WERI-Rb-1 (cell line): ENCODE measurements around the gene TENM3.

Source experiments
- DNase-seq: peaks from one replicate; pipeline ENCODE4 v3.0.0-alpha.2; 2020
- H3K27ac ChIP-seq: fragments of 250-450 bp; sonication (Bioruptor Pico); 2 replicates; pipeline ENCODE4 v1.5.1; 2020; ENCODE audit warnings: mild to moderate bottlenecking, moderate library complexity
- H3K27me3 ChIP-seq: fragments of 250-450 bp; sonication (Bioruptor Pico); 2 replicates; pipeline ENCODE4 v1.5.1; 2021; ENCODE audit warnings: mild to moderate bottlenecking, low read depth, moderate library complexity; ENCODE audit not compliant: insufficient read depth, severe bottlenecking
- H3K36me3 ChIP-seq: fragments of 250-450 bp; sonication (Bioruptor Pico); 2 replicates; pipeline ENCODE4 v1.5.1; 2020; ENCODE audit warnings: mild to moderate bottlenecking, moderate library complexity
- H3K4me3 ChIP-seq: 2 replicates; pipeline ENCODE4 v1.5.1; 2011; ENCODE audit warnings: low read depth, mild to moderate bottlenecking, control low read depth, low read length
- H3K9me3 ChIP-seq: fragments of 250-450 bp; sonication (Bioruptor Pico); 2 replicates; pipeline ENCODE4 v1.5.1; 2021; ENCODE audit warnings: mild to moderate bottlenecking, moderate library complexity; ENCODE audit not compliant: severe bottlenecking
- TF ChIP-seq, protein P1 (sequence below): IDR thresholded peaks from 2 replicates; pipeline ENCODE4 v1.5.1; 2011; ENCODE audit warnings: low read depth, mild to moderate bottlenecking, control low read depth, inconsistent platforms, low read length

Gene TENM3

DNA sequence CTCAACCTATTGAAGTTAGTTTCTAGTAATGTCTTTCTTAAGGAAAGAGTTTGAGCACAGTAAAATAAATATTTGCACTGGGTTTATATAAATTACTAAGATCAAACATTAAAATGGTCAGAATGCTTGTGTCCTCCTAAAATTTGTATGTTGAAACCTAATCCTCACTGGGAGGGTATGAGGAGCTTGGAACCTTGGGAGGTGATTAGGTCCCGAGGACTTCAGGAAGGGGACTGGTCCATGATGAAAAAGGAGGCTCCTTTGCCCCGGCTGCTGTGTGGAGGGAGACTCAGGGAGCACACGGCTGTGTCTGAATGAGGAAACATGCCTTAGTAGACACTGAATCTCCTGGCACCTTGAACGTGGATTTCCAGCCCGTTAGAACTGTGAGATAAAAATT, 221.9 kb downstream of the TENM3 start:
- DNase-seq, result no peak
- Histone ChIP-seq H3K36me3 (no peaks in the 10 kb centered on the region), H3K9me3 (no peaks in the 10 kb centered on the region), H3K27me3 (no peaks in the 10 kb centered on the region), H3K27ac (no peak overlapping the region), H3K4me3 (no peak overlapping the region)
- TF ChIP-seq, protein P1, sequence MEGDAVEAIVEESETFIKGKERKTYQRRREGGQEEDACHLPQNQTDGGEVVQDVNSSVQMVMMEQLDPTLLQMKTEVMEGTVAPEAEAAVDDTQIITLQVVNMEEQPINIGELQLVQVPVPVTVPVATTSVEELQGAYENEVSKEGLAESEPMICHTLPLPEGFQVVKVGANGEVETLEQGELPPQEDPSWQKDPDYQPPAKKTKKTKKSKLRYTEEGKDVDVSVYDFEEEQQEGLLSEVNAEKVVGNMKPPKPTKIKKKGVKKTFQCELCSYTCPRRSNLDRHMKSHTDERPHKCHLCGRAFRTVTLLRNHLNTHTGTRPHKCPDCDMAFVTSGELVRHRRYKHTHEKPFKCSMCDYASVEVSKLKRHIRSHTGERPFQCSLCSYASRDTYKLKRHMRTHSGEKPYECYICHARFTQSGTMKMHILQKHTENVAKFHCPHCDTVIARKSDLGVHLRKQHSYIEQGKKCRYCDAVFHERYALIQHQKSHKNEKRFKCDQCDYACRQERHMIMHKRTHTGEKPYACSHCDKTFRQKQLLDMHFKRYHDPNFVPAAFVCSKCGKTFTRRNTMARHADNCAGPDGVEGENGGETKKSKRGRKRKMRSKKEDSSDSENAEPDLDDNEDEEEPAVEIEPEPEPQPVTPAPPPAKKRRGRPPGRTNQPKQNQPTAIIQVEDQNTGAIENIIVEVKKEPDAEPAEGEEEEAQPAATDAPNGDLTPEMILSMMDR, result no peak

DNA sequence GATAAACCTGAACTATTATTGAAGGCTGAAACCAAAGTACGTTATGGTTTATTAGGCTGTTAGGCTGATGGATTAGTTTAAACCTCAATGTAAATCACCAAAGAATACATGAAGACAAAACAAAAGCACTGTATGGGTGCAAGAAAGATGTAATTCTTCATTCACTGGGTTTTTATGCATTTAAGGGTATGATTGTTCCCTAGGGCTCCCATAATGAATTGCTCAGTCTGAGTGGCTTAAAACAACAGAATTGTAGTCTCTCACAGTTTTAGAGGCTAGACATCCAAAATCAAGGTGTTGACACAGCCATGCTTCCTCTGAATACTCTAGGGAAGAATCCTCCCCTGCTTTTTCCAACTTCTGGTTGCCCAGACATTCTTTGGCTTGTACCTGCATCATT, 222.8 kb downstream of the TENM3 start:
- H3K4me3 ChIP-seq, result no peak overlapping the region
- no peaks in the 10 kb centered on the region for H3K27me3 ChIP-seq

DNA sequence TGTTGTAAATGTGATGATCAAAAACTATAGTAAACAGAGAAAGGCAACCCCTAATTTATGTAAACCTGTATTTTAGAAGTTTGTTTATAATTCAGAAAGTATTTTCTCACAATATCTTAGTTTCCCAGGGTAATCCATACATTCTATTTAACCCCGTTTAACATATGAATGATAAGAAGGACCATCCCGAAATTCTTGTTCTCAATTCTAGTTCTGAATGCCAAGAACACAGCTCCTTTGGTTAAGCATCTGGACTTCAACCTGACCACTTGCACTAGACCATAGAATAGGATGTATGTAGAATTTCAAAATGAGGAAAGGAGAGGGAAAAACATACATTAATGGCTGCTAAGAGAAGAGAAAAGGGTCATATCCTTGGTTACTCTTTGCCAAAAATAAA, 227.0 kb downstream of the TENM3 start:
- TF ChIP-seq, protein P1, result no peak
- DNase-seq, result no peak
- H3K36me3 ChIP-seq, result no peaks in the 10 kb centered on the region

More for the DNA sequence above, 222.8 kb downstream of the TENM3 start:
- H3K27ac ChIP-seq, result no peak overlapping the region
- TF ChIP-seq, protein P1, result no peak
- no peak for DNase-seq
- H3K9me3 ChIP-seq, result no peaks in the 10 kb centered on the region
- H3K36me3 ChIP-seq, result no peaks in the 10 kb centered on the region

DNA sequence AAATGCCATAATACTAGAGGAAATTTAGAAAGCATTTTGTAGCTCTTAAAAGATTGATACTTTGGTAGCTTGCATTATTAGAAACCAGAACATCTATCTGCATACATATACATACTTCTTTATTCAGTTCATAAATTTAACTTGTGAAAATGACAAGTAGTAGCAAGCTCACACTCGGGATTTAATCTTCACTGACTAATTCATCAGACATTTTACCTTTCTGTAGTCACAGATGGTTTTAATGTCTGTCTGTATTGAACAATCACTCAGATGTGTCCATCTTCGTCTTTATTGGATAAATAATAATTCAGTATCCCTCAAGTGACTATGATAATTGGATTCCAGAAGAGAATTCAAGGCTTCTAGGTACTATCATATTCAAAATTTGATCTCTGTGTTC, 232.3 kb downstream of the TENM3 start:
- Histone ChIP-seq H3K4me3 (no peak overlapping the region), H3K27me3 (no peaks in the 10 kb centered on the region), H3K27ac (no peak overlapping the region), H3K9me3 (no peaks in the 10 kb centered on the region), H3K36me3 (no peaks in the 10 kb centered on the region)
- TF ChIP-seq, protein P1, result no peak
- DNase-seq, result no peak

More for the DNA sequence above, 227.0 kb downstream of the TENM3 start:
- Histone ChIP-seq H3K27me3 (no peaks in the 10 kb centered on the region), H3K27ac (no peak overlapping the region), H3K9me3 (no peaks in the 10 kb centered on the region), H3K4me3 (no peak overlapping the region)

DNA sequence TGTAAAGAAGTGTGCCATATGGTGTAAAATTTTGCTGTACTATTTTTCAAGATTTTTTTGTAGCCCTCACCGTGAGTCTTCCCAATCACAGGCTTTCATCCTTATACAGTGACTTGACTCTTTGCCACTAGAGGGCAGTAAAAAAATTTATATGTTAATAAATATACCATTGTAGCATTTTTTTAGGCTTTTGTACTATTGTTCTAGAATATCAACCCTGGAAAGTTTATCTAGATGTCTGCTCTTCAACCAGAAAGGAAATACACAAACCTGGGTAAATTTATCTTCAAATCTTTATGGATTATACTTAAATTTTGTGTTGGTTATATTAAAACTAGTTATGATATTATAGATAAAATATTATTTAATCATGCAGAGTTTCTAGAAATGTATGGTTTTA, 235.3 kb downstream of the TENM3 start:
- H3K27ac ChIP-seq, result no peak overlapping the region
- no peak for DNase-seq
- TF ChIP-seq, protein P1, result no peak

DNA sequence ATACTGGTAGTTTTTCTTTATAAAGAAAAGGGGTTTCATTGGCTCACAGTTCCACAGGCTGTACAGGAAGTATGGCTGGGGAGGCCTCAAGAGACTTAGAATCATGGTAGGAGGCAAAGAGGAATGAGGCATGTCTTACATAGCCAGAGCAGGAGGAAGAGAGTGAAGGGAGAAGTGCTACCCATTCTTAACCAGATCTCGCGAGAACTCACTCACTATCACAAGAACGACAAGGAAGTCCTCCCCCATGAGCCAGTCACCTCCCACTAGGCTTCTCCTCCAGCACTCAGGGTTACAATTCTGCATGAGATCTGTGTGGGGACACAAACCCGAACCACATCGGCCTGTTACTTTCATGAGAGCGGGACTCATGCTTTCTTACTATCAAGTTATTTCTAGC, 240.5 kb downstream of the TENM3 start:
- TF ChIP-seq, protein P1, result no peak
- H3K27me3 ChIP-seq, result no peaks in the 10 kb centered on the region

More for the DNA sequence above, 235.3 kb downstream of the TENM3 start:
- no peak overlapping the region for H3K4me3 ChIP-seq
- H3K36me3 ChIP-seq, result no peaks in the 10 kb centered on the region
- no peaks in the 10 kb centered on the region for H3K27me3 ChIP-seq
- H3K9me3 ChIP-seq, result no peaks in the 10 kb centered on the region

More for the DNA sequence above, 240.5 kb downstream of the TENM3 start:
- H3K4me3 ChIP-seq, result no peak overlapping the region
- no peak overlapping the region for H3K27ac ChIP-seq
- no peak for DNase-seq
- H3K9me3 ChIP-seq, result peaks cover 3% of the 10 kb centered on the region
- H3K36me3 ChIP-seq, result no peaks in the 10 kb centered on the region
